Bone marrow (tissue), 2 donors: Measurements from ENCODE around the gene DNM3.
A peak's percentile ranks its signal among the peaks of the same experiment; 100 is the strongest.
"Not testable (repeated sequence)": the region's sequence is repeated elsewhere in the genome, so short reads cannot be mapped to it uniquely, and the experiment has no call there.

ENCODE experiments used
- DNase-seq, 2 donors: peaks; one replicate each; lab custom pipeline; 2025; lab: John Stamatoyannopoulos, UW

Gene DNM3

DNA sequence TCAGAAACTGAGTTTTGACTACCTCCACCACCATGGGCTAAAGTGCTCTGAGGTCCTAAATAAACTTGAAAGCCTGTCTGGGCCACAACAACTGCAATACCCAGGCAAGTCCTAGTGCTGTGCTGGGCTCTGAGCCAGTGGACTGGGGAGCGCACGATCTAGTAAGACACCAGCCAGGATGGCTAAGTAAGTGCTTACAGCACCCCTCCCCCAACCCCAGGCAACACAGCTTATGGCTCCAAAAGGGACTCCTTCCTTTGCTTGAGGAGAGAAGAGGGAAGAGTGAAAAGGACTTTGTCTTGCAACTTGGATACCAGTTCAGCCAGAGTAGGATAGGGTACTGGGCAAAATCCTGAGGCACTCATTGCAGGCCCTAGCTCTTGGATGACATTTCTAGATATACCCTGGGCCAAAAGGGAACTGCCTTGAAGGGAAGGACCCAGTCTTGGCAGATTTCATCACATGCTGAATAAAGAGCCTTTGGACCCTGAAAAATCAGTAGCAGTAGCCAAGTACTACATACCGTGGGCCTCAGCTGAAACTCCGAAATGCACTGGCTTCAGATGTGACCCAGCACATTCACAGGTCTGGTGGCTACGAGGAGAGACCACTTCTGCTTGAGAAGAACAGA, 580.8 kb downstream of the DNM3 start:
- DNase-seq, result no peak

DNA sequence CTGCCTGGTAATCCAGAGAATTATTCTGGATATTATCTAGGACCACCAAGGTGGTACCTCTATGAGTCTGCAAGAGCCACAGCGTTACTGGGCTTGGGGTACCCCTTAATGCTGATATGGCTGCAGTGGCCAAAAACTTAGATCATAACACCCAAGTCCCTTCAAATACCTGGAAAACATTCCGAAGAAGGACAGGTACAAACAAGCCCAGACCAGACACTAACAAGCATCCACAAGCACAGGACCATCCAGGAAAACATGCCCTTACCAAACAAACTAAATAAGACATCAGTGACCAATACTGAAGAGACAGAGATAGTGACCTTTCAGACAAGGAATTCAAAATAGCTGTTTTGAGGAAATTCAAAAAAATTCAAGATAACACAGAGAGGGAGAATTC, 582.0 kb downstream of the DNM3 start:
- DNase-seq, result no peak

DNA sequence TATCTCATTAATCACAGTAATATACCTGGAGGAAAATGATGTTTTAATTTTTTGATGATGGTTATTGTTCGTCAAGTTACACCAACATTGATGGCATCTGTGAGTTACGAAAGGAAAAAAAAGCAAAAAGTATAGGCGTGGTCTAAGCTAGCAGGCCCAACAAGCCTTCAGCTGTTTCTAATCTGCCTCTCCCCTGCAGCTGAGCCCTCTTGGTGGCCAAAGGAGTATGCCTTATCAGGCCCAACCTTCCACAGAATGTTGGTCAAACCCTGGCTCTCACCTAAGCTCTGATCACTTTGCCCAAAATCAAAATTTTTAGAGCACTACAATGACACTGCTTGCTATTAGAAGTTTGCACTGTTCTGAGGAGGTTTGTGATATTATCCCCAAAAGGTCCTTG, 584.0 kb downstream of the DNM3 start:
- DNase-seq, result no peak

DNA sequence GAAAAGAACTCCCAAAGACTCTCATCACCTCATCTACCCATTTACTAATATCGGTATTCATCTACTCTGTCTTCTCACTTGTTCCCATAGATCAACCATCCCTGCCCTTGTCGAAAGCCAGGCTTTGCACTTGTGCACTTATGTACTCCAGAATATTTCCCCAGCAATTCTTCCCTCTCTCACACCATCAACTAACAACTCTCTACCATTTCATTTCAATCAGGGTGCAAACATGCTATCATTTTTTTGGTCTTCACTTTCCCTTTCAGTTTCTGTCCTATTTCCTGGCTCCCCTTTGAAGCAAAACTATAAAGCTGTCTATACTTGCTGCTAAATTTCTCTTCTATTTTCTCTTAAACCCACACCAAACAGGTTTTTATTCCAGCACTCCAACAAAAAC, 585.9 kb downstream of the DNM3 start:
- DNase-seq, result peak in 1 of 2 donors; percentile 40

DNA sequence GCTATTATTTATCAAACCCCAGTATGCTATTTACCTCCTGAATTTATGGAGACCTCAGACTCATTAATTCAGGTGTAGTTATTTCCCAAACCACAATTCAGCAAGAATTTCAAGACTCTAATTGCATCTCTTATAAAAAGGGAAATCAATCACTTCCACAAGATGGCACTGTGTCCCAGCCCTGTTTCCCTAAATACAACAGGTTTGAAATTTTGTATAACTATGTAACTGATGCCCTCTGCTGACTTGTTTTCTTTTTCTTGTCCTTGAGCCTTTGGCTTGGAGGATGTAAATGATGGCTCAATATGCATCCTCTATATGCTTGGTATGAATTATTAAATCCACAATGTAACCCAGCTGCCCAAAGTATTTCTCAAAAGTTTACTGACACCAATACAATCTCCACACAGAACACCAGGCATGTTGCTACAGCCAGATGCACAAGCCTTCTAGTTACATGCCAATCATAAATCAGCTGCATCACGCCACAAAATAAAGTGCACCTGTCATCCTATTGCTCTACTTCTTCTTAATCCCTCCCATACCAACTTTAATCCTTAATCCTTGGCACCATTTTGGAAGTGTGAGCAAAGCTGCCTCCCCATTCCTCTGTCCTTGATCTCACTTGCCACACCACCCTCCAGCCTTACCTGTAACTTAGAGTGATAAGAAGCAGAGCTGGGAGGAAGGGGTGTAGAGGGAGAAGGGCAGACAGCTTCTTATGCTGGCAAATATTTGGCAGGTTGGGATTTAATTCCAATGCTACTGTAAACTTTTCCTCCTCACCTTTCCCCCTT, 588.2 kb downstream of the DNM3 start:
- DNase-seq, result peak in 1 of 2 donors; percentile 77

DNA sequence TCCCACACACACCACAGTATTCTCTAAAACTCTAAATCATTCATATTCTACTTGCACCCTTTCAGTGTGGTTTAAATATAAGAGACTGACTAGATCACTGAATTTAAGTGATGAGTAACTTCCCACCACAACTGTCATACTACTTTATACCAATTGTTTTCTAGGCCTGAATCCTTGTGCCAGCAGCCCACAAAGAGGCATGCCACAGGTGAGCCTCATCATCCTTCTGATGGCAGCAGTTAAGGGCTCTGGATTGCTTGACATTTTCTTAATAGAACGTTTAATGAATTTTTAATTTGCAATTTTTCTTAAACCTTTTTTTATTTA, 588.8 kb downstream of the DNM3 start:
- DNase-seq, result no peak

DNA sequence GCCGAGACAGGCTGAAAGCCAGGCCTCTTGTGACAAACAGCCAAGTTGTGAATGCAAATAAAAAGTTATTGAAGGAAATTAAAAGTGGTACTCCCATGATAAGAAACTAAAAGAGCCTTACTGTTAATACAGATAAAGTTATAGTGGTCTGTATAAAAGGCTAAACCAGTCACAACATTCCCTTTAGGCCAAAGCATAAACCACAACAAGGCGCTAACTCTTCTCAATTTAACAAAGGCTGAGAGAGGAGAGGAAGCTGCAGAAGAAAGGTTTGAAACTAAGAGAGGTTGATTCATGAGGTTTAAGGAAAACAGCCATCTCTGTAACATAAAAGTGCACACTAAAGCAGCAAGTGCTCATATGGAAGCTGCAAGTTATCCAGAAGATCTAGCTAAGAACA, 589.9 kb downstream of the DNM3 start:
- DNase-seq, result no peak

DNA sequence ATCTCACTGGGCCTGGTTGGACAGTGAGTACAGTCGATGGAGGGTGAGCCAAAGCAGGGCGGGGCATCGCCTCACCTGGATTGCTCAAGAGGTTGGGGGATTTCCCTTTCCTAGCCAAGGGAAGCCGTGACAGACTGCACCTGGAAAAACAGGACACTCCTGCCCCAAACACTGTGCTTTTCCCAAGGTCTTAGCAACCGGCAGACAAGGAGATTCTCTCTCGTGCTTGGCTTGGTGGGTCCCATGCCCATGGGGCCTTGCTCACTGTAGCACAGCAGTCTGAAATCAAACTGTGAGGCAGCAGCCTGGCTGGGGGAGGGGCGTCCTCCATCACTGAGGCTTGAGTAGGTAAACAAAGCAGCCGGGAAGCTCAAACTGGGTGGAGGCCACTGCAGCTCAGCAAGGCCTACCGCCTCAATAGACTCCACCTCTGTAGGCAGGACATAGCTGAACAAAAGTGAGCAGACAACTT, 590.5 kb downstream of the DNM3 start:
- DNase-seq, result no peak

DNA sequence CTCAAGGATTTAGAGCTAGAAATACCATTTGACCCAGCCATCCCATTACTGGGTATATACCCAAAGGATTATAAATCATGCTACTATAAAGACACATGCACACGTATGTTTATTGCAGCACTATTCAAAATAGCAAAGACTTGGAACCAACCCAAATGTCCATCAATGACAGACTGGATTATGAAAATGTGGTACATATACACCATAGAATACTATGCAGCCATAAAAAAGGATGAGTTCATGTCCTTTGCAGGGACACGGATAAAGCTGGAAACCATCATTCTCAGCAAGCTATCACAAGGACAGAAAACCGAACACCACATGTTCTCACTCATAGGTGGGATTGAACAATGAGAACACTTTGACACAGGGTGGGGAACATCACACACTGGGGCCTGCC, 595.9 kb downstream of the DNM3 start:
- DNase-seq, result not testable (repeated sequence)

DNA sequence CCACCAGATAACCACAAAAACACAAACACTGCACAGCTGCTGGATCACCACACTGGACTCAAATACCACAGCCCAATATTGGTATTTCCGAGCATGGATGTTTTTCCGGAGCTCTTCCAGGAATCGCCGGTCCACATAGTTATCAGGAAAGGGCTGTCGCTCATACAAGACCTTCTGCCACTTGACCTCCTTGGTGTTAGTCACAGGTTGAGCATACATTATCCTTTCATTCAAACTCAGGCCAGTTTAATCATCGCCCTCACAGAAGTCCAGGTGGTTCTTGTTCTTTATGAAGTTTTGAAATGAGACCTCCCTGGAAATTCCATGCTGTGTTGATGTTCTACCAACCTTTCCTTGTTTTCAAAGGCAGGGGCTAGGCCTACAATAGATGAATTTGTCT, 601.1 kb downstream of the DNM3 start:
- no peak for DNase-seq

DNA sequence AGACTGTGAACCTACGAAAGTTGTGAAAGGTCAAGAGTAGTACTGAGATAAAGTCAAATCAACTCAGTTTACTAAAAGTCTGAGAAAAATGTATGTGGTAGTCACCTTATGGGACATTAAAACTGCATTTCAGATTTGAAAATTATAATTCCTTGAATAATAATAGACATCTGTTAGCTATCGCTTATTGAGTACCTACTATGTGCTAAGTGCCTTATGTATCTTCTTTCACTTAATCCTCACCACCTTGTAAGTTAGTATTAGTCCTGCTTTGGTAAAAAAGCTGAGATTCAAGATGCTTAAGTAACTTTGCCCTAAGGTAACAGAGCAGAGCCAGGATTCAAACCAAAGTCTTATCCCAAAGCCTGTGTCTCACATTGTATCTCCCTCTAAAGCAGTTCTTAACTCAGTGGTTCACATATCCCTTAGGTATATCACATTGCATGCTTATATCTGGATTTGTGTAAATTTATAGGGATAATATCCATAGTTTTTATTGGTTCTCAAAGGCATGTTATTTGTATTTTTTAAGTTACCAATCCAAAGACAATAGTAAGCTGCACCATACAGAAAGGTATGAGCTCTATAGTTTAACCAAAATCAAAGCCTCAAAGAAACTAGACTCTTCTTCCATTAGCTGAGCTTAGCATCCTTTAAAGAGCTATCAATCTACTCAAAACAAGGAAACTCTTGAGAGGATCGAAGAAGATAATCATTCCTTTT, 601.7 kb downstream of the DNM3 start:
- no peak for DNase-seq

DNA sequence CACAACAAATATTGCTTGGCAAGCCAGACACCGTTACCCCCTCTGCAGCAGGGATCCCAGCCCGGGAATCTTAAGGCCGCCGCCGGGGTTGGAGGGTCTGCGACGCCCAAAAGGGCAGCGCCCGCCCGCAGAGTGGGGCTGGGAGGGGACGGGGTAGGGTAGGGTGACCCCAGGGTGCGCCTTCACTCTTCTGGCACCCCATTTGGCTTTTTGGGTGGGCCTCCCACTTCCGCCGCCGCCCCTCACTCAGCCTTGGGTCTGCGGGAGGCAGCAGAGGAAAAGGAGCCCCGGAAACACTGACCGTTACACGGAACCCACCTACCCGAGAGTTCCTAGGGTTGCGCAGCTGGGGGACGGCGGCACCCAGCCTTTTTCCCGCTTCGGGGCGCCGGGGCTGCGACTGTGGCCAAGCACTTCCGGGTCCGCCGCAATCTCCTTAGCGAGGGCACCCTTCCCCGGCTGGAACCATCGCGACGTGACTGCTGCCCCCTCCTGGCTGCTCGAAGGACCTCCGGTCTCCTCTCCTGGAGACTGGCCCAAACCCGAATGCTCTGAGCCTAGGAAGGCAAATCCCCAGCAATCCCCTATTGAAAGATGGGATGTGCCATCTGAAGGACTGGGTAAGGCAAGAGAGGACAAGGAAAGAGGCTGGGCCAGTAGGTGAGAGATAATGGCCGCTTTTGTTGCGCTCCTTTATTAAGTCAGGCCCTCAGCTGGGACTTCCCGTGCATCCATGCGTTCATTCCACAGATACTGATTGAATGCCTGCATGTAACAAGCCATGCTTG, 602.6 kb downstream of the DNM3 start, which contains the start of gene PIGC:
Gene PIGC, minus strand, starts transcription at position 404 of the 788 bp plus-strand sequence. CDS start 1,447 bp downstream, outside the sequence.
- peak; percentile 78 to 88 for DNase-seq

DNA sequence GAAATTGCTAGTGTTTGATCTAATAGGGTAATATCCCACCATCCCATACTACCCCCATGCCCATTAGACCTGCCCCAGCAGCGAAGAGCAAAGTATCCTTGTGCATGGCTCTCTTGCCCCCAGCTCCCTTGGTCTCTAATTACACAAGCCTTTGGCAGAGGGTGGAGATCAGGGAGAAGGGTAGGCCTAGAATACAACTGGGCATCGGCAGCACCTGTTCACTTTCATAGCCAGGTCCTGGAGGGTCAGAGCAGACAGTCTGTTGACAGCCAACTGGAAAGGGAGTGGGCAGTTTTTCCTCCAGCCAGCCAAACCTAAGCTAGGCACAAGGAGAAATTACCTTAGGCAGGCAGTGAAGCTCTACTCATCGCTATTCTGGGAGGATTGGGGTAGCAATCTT, 605.2 kb downstream of the DNM3 start:
- no peak for DNase-seq

DNA sequence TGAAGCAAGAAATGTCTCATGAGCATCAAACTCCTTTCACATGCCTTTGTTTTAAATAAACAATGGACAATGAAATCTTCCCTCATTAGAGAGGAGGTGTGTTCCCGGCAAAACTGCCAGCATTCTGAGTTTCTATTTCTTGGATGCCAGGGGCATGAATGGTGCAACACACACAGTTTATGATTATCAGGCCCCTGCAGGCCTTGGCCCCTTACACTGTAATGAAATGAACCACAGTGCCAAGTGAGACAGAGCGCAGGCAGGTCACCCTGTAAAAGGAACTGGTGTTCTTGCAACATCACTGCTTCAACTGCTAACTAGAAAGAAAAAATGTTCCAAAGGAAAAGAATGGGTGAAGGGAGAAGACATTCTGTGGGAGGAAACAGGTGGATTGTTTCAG, 606.3 kb downstream of the DNM3 start:
- no peak for DNase-seq

DNA sequence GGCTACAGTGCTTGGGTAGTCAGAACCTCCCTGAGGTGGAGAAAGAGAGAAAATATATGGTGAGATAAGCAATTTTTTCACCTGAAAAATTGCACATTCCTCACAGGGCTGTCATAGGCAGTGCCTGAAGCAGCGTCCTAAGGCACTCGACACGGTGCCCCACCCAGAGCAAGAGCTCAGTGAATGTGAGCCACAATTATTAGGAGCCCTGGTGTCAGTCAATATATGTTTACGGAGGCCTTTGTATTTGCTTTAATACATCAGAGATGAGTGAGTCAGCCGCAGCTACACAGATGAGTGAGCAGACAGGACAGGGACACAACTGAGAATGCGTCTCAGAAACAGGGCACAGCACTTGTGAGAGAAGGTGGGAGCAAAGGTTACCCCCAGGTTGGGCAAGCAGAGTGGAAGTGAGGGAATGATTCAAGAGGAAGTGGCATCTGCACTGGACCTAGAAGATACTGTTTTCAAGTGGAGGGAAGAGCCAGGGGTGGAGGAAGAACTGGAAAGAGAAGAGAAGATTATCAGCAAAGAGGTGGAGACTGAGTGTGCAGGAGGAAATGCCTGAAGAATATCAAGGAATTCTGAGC, 607.8 kb downstream of the DNM3 start:
- no peak for DNase-seq

DNA sequence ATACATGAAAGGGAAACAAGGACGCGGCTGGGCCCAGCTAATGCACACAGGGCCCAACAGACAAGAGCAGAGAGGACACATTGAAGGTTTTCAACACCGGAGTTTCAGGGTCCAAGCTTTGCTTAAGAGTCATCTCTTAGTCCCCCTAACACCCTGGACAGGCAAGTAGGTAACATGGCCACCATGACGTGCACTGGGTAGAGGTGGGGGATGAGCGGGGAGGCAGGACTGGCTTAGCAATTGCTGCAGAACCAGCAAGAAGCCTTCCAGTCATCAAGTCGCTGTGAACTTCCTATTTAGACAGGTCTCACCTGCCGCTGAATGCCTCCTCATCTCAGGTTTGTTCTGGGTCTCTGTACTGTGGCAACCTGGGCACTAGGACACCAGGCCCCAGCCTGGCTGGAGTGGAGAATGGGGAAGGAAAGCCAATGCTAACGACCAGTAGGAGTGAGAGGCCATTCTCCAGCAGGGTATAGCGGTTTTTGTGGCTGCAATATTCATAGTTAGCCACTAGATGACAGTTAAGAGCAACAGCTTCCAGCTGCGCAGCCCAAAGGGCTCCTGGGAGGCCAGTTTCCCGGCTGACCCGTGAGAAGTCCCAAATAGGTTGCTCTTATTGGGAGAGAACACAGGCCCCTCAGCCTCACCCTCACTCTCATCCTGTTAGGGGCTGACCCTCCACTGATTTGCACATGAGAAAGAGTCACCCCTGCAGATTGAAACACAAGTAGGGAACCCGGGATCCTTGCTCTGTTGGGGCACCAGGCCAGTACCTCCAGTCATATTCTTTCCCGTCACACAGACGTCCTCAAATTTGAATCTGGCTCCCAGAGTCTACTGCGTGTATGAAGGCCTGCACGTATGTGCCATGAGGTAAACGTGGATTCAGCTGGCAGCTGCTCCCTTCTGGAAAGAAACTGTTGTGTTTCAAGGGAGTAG, 608.6 kb downstream of the DNM3 start:
- DNase-seq, result peak in 1 of 2 donors; percentile 50

DNA sequence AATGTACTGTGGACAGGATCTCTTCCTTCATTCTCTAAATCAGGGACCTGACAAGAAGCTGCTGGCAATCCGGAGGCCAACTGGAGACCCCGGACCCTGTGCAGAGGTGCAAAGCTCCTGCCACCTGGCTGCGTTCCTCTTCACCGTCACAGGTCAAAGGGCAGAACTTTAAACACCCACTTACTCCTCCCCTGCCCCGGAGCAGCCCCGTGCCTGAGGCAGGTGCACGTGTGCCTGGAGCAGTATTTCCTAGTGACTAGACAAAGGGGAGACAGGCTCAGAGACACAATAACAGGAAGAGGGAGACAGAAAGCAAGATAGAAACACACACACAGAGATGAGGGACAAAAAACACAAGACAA, 609.2 kb downstream of the DNM3 start:
- DNase-seq, result no peak

DNA sequence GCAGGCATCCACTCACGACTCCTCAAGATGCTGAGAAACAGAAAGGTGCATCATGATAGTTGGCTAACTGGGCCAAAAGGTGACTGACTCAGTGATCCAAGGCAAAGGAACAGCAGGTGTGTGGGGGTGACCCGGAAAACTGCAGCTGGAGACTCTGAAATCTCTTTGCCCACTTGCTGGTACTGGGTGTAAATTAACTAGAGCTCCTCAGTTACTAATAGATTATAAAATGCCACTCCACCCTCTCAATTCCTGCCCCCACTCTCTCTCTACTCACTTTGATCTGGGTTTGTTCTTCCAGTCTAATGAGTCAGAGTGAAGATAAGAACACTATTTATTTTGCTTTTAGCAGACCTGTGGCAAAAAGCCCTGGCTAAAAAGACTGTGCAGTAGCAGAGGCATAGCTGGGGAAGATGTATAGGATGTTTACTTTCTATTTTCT, 609.7 kb downstream of the DNM3 start:
- DNase-seq, result no peak

DNA sequence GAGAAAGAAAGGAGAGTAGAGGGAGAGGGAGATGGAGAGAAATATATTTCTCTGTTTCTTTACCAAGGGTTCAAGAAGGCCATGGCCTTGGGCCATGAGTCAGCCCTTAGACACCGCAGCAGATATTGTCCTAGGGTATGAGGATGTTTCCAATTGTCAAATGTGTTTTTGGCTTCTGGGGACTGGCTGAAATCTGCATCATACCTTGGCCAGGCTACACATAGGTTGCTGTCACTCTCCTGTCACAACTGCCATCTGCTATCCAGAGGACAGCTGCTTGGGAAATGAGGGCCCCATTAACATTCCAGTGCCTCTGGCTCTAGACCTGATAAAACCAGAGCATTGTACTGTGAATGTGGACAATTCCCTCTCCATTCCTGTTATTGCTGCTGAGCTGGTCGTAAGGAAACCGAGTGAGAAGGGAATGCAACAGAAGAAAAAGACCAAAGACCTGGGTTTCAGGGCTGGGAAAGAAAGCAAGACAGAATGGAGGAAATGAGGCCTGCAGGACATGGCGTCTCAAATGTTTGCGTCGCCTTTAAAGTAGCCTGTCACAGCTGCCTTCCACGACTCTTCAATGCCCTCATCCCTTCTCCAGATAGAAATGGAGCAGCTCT, 611.3 kb downstream of the DNM3 start:
- DNase-seq, result no peak

DNA sequence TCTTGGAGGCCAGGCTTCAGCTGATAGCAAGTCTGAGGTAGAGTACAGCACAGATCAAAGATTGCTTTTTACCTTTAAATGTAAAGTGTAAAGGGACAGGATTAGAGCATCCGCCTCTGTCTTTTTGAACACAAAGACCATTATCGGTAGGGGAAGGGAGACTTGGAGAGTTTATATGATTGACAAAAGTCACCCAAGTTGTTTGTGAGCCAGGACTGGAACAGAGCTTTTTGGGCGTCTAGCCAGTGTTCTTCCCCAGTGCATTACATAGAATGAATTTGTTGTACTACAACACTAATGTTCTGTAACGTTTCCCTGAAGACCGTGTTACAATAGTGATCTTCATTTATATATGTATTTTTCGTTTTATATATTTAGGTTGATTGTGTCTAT, 611.9 kb downstream of the DNM3 start:
- DNase-seq, result no peak
